GM21737 (cell line): ENCODE data around the gene PRDM1.
"Not testable (repeated sequence)": the region's sequence is repeated elsewhere in the genome, so short reads cannot be mapped to it uniquely, and the experiment has no call there.

ENCODE experiments used
- ATAC-seq: cut with Tn5 transposase; IDR thresholded peaks from one replicate; pipeline ENCODE4 v1.9.1; 2021; ENCODE audit warnings: mild to moderate bottlenecking, moderate library complexity; ENCODE audit not compliant: unreplicated experiment

Gene PRDM1

DNA sequence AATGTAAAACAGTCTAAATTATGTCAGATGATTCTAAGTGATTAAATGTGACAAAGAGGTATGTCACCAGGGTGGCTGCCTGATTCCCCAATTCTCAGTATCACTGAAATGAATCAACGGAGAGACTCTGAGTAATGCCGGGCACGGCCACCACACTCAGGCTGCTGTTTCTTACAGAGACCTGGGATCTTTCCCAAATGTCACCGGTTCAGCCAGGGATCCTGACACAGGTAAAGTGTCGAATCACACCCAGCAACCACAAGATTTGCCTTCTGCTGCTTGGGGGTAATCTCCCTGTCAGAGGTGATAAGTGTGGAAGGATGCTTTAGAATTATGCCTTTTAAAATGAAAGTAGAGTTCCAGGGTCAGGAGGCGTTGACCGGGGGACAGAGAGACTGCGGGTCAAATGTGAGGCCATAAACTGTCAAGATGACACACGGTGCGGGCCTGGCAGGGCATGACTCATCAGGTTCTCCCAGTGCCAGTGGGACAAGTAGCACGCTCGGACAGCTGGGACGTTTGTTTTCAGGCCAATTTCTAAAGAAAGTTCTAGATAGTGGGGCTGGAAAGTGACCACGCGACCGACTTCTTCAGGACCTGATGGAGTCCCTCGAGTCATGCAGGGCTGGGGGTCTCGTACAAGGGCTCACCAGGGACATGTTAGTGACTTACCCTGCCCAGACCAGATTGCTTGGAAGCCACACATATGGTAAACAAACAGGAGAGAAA lies 48.9 kb downstream of the PRDM1 start:
- no peak for ATAC-seq

DNA sequence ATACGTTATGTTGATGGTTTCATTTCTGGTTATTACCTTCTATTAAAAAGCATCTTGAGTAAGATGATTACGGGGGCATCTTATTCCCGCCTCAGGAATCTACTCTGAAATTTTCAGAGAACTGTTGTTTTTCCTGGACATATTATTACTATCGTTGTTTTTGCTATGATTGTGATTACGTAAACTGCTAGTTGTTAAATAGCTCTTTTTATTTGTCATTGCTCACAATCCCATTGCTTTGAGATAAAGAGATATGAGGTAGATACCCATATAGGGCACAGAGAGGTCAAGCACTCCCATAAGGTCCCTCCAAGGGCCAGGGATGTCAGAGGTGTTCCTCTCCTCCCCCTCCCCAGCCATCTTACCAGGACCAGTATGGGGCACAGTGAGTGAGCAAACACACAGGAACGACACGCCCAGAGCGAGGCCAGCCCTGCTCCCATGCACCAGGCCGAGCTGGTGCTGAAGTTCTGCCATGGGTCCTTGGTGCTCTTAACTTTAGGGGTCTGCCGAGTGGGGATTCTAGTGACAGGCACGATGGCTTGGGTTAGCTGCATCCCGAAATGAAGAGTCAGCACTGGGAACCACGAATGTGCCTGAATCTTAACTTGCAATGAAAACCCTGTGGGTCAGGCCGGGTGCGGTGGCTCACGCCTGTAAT lies 49.9 kb downstream of the PRDM1 start:
- ATAC-seq: no peak

DNA sequence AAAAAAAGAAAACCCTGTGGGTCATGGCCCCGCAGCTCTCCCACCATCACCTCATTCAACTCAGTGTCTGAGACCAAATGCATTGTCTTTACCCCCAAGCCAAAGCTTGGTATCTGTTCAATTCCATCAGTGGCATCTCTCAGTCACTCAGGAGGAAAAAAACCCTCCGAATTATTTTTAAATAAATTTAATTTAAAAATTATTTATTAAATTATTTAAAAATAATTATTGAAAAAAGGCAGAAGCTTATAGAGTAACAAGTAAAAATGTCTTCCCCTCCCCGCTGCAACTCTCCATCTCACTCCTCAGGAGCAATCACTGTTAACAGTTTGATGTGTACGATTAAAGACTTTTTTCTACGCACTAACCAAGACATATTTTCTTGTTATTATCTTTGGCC lies 50.7 kb downstream of the PRDM1 start:
- no peak for ATAC-seq

DNA sequence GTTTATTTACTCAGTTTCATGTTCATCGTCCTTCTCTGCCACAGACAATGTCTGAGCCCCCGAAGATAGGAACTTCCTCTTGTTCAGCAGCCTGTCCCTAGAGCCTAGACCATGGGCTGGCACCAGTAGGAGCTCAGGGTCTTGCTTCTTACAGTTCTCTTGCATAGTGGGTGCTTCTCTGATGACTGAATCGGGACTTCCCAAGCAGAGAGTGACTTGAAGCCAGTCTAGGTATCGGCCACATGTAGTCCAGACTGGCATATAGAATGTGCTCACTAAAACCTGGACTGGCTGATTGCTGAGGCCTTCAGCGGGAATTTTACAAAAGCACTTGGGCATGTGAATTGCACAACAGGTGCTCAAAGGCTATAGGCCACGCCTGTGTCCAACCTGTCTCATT lies 52.0 kb downstream of the PRDM1 start:
- ATAC-seq: no peak

DNA sequence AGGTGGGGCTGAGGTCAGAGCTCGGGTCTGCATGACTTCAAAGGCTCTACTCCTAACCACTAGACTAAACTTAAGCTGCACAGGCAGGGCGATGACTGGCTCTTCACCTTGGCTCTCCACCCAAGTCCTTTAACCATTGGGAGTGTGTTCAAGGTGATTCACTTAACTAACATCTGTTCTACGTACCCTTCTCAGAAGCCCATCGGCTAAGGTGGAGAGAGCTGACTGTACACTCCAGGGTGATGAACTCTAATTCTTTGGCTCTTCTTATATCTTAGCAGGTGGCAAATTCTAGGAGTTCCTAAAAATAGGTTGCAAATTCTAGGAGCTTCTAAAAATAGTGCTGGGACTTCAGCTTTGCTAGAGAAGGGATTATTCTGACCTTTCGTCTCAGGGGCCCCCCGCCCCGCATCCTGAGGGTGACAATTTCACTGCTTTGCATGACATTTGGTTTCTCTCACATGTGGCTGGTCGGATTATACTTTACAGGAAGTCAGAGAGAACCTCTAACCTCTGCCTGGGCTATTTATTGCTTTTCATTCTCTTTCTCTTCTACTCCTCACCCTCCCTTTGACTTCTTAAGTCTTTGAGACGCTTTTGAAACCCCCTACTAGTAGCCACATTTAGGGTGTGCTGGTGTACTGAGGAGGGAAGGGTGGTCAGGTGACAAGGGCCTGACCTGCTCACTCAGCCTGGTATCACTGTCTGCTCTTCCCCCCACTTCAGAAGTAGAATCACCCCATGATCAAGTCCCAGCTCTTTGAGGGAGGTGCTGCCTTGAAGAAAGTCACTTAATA lies 55.5 kb downstream of the PRDM1 start:
- ATAC-seq: peak; percentile 86

DNA sequence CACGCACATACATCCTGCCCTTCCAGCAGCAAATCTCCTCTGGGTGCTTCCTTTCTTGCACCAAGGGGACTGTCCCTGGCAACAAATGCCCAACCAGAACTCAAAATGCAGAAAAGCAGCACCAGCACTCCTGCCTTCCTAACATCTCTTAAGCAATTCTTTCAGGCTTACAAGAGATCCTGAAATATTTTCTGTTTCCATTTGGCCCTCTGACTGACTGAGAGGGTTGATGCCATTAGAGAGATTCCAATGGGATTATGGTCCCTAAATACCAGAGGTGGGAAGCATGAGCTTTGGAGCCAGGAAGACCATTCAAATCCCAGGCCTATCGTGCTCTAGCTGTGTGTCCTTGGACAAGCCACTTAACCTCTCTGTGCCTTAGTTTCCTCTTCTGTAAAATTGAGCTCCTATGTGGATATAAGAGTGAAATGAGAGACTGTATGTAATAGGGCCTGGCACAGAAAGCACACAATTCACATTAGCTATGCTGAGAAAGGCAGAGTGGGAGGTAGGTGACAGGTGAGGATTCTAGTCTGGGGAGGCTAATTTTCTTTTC lies 56.8 kb downstream of the PRDM1 start:
- no peak for ATAC-seq

DNA sequence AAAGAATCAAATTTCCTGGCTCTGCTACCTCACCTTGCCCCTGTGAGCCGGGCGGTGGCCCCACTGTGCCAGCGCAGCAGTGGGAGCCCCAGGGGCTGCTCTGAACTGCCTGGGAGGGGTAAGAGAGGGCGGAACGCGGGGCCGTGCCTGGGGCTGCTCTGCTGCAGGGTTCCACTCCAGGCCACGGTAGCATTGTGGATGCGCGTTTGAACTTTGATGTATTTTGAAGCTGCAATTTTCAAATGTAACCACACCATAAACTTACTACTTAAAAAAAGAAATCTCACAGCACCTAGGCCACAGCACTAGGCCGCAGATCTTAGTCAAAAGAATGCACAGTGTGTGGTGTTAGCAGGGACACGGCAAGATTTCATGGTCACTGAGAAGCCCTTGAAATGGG lies 57.5 kb downstream of the PRDM1 start:
- ATAC-seq: no peak

DNA sequence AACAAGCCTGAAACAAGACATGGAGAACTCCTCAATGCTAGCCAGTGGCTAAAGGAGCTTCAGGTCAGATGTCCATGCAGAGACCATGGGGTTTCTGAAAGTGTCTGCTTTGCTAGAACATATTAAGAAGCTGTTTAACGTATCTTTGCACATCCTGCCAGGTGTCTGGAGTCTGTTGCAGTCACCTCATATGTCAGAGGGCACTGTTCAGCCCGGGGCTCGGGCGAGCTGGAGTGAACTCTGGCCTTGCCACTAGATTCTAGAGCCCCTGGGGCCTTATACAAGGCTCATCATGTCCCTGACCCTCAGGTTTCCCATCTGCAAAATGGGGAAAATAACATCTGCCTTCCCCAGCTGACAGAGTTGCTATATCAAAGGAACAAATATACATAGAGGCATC lies 59.0 kb downstream of the PRDM1 start:
- no peak for ATAC-seq

DNA sequence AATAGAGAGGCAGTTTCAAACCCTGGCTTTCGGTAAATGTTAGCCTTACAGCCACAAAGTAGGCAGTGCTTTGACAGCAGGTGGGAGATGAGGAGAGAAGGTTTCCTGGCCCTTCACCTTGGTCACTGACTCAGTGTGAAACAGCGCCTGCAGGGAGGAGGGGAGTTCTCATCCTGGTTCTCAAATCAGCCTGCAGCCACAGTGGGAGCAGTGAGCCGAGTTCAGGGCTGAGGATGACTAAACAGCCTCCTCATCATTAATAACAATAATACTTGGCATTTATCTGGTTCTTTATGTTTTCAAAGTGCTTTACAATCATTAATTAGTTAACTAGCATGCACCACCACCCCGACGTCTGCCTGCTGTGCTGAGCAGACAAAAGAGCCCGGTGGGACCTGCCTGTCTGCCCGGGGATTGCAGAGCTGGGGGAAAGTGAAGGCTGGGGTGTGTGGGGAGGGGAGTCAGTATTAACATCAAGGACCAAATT lies 59.6 kb downstream of the PRDM1 start:
- ATAC-seq: no peak

DNA sequence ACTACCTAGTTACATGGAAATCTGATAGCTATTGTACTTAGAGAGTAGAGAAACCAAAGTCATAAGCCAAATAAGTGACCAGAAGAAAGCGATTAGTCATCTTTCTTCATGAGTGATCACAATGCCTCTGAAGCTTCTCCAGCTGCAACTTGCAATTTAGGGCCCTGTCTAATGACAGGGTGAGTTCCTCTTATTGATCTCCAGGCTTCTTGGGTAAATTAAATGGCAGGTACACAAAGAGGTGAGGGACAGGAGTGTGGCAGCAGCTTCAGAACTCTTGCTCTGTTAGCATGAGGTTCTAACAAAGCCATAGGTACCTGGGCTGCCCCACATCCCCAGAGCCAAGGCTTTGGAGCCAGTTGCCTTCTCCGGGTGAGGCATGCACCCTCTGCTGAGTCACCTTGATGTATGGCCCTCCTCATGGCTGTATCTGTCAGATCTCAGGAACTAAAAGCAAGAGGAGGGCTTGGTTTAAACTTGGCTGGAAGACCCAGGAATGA lies 60.8 kb downstream of the PRDM1 start:
- ATAC-seq: no peak

DNA sequence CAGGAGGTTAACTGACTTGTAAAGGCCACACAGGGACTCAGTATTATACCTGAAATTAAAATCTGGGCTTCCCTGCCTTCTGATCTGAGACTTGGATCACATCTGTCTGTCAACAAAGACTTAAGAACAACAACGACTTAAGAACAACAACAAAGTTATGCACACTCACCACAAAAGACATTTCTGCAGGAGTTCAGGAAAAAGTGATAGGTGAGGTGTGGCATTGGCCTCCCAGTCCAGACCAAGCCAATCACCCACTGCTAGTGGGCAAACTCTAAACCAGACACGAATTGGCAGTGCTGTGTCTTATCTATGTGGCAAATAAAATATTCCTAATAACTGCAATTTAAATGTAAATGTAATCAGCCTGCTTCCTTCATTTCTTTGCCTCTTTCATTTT lies 61.3 kb downstream of the PRDM1 start:
- no peak for ATAC-seq

DNA sequence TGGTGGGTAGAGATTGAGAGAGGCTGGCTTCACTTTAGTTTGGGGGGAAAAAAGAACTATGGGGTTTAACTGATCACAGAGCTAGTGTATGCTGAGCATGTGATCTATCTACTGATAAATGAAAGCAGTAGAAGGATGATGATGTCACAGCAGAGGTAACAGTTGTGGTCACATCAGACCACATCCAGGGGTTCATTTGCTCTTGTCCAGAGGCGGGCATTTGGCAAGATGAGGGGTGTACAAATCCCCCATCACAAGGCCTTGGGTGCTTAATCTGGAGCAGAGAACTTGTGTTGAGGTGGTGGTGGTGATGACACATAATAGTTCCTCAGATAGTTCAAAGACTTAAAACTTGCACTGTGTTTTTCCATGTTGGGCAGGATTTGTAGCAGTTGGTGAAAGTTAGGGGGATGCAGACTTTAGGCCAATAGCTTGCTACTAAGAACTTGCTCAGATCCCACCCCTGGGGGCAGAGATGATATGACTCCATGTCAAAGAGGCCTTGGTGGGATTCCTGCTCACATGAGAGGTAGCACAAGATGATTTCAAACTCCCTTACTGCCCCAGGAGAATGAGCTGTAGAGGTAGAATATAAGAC lies 63.4 kb downstream of the PRDM1 start:
- no peak for ATAC-seq

DNA sequence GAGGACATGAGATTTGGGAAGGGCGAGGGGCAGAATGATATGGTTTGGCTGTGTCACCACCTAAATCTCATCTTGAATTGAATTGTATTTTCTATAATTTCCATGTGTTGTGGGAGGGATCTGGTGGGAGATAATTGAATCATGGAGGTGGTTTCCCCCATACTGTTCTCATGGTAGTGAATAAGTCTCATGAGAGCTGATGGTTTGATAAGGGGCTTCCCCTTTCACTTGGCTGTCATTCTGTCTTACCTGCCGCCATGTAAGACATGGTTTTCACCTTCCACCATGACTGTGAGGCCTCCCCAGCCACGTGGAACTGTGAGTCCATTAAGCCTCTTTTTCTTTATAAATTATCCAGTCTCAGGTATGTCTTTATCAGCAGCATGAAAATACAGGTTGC lies 66.3 kb downstream of the PRDM1 start:
- not testable (repeated sequence) for ATAC-seq

DNA sequence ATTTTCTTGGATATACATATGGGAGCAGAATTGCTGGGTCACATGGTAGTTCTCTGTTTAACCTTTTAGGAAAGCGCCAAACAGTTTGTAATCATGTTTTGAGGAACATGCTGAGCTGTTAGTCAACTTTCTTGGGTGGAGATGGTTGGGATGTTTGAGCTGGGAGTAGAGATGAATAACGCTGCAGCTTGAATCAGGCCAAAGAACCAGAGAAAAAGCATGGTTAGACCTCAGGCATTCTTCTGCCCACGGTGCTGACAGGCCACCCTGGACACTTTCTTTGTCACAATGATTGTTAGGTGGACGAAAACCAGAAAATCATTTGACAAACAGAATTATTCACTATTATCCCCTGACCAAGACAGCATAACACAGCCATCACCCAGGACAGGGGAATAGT lies 66.8 kb downstream of the PRDM1 start:
- no peak for ATAC-seq

DNA sequence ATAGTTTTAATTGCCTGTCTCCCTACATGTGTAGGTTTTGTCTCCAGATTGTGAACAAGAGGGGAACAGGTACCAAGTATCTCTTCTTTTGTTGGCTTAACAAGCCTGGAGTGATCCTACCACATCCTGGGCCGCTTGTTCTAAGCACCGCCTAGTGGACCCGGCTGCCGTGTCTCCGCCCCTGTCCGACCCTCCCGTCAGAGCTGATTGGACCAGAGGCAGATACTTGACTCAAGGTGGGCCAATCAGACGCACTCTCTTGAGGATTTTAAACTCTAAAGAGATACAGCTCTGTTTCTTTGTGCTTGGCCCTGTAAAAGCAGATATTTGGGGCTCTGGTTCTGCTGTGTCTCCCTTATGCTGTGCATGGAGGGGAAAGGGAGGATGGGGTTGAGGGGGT lies 68.2 kb downstream of the PRDM1 start:
- ATAC-seq: no peak

DNA sequence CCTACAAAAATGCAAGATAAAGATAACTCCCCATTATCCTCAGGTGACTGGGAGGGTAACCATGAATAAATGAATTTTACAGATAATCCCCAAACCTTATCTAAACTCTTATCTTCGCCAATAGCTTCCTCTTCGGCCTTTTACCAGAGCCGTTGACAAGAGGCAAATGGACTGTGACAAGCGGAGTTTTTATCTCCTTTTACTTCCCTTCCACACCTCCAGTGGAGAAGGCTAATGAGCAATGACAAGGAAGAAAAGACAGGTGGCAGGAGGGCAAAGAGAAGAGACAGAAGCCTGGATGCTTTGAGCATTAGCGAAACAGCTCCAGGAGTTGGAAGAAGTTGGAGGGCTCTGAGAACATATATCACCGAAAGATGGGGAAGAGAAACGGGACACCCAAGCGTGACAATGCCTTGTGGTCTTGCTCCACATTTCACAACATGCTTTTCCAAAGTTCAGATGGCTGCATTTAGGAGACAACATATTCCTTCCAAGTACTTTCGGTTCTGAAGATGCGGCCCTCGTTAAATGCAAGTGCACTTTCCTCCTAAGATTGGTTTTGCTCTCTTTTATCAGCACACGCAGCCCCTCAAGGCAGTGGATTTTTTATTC lies 69.2 kb downstream of the PRDM1 start:
- no peak for ATAC-seq

DNA sequence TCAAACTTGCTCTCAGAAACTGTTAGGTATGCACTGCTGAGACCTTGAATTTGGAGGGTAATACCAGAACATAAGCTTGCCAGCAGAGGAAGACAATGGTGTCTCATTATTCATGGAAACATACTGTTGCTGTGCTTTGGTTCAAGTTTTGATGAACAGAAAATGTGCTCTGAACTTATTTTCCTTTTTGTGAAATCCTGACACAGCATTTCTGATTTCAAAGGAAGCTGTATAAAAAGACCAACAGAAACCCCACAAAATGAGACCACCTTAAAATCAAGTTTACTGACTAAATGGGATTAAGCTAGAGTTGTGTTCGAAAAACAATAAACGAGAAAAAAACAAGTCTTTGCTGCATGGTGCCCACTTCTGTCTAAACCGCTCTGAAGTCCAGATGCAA lies 70.3 kb downstream of the PRDM1 start:
- no peak for ATAC-seq

DNA sequence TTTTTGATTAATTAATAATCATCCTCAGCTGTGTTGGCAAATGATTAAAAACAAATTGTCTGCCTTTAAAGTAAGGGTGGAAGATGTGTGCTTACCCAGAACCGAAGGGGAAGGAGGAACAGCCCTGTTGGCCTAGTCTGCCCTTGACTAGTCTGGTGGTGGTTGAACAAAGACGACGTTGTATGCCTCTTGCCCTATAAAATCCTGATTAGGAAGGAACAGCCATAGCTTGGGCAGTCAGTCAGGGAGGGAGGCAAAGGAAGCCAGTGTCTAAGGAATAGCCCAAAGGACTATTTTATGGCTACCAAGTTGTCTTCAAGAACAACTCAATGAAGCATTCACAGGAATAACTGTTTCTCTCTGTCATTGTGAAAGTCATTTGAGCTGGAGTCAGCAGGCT lies 70.7 kb downstream of the PRDM1 start:
- ATAC-seq: no peak

DNA sequence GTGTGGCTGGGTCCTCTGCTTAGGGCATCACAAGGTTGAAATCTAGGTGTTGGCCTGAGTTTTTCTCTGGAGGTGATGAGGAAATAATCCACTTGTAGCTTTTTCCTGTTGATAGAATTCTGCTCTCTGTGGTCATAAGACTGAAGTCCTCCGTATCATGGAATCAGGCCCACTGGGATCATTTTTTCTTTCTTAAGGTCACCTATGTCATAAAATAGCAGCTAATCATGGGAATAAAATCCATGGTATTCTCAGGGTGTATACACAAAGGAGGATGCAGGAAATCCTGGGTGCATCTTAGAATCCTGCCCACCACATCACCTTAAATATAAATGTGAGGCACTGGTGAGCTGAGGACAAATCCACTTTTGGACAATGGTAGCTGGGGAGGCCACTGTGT lies 72.7 kb downstream of the PRDM1 start:
- no peak for ATAC-seq
